Activated naive CD4-positive, alpha-beta T cell treated with anti-CD3 and anti-CD28 coated beads, Interleukin-2, amount 10 ng/mL, durations not matched to agents 7 days and 5 days (primary cell): ENCODE results near the gene LRTM2.

Experiments
- CTCF ChIA-PET: fragments of 350-600 bp; sonication (Branson Sonifier 250); formaldehyde crosslinking; loops from one replicate; lab custom pipeline; 2021; ENCODE audit warnings: antibody characterized with exemption; lab: Charles Lee
- DNase-seq: peaks from one replicate; pipeline ENCODE4 v3.0.0-alpha.2; 2020
- H3K27ac Mint-ChIP-seq: one replicate; pipeline ENCODE4 v1.8.0; 2021; ENCODE audit warnings: mild to moderate bottlenecking, moderate library complexity, mixed read lengths
- H3K27me3 Mint-ChIP-seq: one replicate; pipeline ENCODE4 v1.8.0; 2021; ENCODE audit warnings: mild to moderate bottlenecking, mixed read lengths
- H3K36me3 Mint-ChIP-seq: one replicate; pipeline ENCODE4 v1.8.0; 2021; ENCODE audit warnings: mixed read lengths
- H3K4me1 Mint-ChIP-seq: one replicate; pipeline ENCODE4 v1.8.0; 2021; ENCODE audit warnings: mixed read lengths
- H3K4me3 Mint-ChIP-seq: one replicate; pipeline ENCODE4 v1.8.0; 2021; ENCODE audit warnings: mild to moderate bottlenecking, moderate library complexity, mixed read lengths
- H3K9me3 Mint-ChIP-seq: one replicate; pipeline ENCODE4 v1.8.0; 2021; ENCODE audit warnings: mixed read lengths

LRTM2 gene

GRCh38 chr12:1872001-1872400 lies 51.6 kb downstream of the LRTM2 start:
- H3K36me3 Mint-ChIP-seq, result no peaks in the 10 kb centered on the region
- peaks cover 10% of the 10 kb centered on the region for H3K9me3 Mint-ChIP-seq
- no peak overlapping the region for H3K4me3 Mint-ChIP-seq
- no peak for DNase-seq
- CTCF ChIA-PET, result no interaction called here
- H3K27ac Mint-ChIP-seq, result no peak overlapping the region
- H3K27me3 Mint-ChIP-seq, result peaks cover 20% of the 10 kb centered on the region
- H3K4me1 Mint-ChIP-seq, result no peaks in the 10 kb centered on the region

DNA sequence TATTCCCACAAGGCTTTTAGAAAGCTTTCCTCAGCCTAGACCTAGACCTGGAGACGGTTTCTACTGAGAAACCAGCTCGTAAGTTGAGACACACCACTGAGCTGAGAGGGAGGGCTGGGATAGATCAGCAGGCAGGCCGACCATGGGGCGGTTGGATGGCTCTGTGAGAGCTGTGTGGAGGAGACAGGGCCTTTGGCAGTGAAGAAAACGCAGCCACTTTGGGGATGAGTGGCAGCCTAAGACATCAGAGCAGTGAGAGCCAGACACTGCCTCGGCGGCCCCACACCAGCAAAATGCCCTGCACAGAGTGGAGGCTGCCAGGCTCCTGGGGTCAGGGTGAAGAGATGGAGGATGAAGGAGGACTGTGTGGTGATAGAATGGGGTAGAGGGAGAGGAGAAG lies 52.1 kb downstream of the LRTM2 start:
- DNase-seq, result no peak
- Mint-ChIP-seq H3K27me3 (peaks cover 19% of the 10 kb centered on the region), H3K27ac (no peak overlapping the region), H3K9me3 (peaks cover 10% of the 10 kb centered on the region), H3K4me1 (no peaks in the 10 kb centered on the region), H3K36me3 (no peaks in the 10 kb centered on the region), H3K4me3 (no peak overlapping the region)
- CTCF ChIA-PET, result no interaction called here

DNA sequence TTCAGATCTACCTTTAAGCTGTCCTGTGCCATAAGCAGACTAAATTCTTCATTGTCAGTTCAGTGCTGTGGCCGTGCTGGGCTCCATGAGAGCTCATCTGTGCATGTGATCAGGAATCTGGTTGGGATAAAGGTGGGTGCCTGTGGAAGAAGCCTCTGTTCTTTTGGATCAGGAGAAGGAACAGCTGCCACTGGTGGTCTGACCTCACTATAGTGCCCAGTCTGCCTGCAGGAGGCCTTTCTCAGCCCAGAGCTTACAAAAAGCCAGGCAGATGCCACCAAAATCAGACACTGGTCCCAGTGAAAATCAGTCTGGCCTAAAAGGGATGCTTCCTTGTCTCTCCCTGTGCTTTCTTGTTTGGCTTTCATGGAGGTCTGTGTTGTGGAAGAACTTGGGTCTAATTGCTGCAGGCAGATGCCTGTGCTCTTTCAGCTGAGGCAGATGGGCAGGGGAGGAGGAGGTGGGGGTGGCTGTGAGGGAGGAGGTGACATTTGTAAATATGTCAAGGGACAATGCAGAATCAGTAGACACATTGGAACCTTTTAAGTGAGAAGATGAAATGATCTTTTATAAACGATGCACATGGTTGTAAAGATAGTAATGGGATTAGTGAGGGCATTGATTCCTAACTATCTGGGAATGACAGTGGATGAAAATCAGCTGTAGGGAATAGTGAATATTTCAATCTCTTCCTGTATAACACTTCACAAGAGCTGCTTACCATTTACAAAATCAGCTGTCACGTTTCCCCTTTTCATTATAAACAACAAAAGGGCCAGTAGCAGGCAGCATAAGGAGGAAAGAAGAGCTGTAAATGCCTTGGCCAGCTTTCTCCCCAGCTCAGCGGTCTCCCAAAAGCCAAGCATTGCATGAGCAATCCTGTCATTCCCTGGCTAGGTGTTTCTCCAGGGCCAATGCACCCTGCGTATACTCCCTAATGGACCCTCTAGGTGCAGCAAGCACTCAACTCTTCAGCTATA lies 53.5 kb downstream of the LRTM2 start:
- CTCF ChIA-PET, result no interaction called here
- H3K27ac Mint-ChIP-seq, result no peak overlapping the region
- H3K4me3 Mint-ChIP-seq, result no peak overlapping the region

GRCh38 chr12:1875608-1876007 lies 55.2 kb downstream of the LRTM2 start:
- Mint-ChIP-seq H3K36me3 (no peaks in the 10 kb centered on the region), H3K27ac (no peak overlapping the region), H3K9me3 (peaks cover 8% of the 10 kb centered on the region), H3K27me3 (peaks cover 13% of the 10 kb centered on the region), H3K4me1 (no peaks in the 10 kb centered on the region), H3K4me3 (no peak overlapping the region)
- CTCF ChIA-PET, result no interaction called here
- no peak for DNase-seq

More for the DNA sequence above, 53.5 kb downstream of the LRTM2 start:
- peaks cover 19% of the 10 kb centered on the region for H3K27me3 Mint-ChIP-seq
- no peaks in the 10 kb centered on the region for H3K36me3 Mint-ChIP-seq
- DNase-seq, result no peak
- no peaks in the 10 kb centered on the region for H3K4me1 Mint-ChIP-seq
- peaks cover 10% of the 10 kb centered on the region for H3K9me3 Mint-ChIP-seq

- H3K36me3 Mint-ChIP-seq, result no peaks in the 10 kb centered on the region
- CTCF ChIA-PET, result no interaction called here
- H3K9me3 Mint-ChIP-seq, result peaks cover 6% of the 10 kb centered on the region
- no peaks in the 10 kb centered on the region for H3K4me1 Mint-ChIP-seq
- no peak for DNase-seq
- peaks cover 12% of the 10 kb centered on the region for H3K27me3 Mint-ChIP-seq
- H3K4me3 Mint-ChIP-seq, result no peak overlapping the region
- H3K27ac Mint-ChIP-seq, result no peak overlapping the region
Observed at GRCh38 chr12:1876086-1876485, 55.7 kb downstream of the LRTM2 start.

- no peaks in the 10 kb centered on the region for H3K9me3 Mint-ChIP-seq
- H3K27ac Mint-ChIP-seq, result no peak overlapping the region
- peaks cover 12% of the 10 kb centered on the region for H3K27me3 Mint-ChIP-seq
- H3K4me1 Mint-ChIP-seq, result no peaks in the 10 kb centered on the region
- CTCF ChIA-PET, result no interaction called here
- no peak for DNase-seq
- H3K36me3 Mint-ChIP-seq, result no peaks in the 10 kb centered on the region
- H3K4me3 Mint-ChIP-seq, result no peak overlapping the region
Observed at GRCh38 chr12:1877169-1877878, 57.0 kb downstream of the LRTM2 start.

DNA sequence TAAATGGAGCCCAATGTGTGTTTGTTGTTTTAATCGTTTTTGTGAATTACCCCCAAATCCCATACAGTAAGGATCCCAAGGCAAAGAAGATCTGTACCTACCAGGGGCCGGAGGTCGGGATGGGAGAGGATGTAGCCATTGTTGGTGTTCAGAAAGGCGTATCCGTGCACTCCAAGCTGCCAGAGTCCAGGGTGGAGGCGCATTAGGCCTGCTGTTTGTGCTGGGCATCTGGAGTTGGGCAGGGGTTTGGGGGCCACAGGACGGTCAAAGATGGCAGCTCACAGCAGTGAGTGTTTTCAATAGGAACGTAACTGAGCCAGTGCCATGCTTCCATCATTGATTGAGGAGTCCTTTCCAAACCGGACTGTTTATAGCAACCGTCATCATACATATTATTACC lies 57.8 kb downstream of the LRTM2 start:
- H3K27me3 Mint-ChIP-seq, result peaks cover 12% of the 10 kb centered on the region
- no peaks in the 10 kb centered on the region for H3K36me3 Mint-ChIP-seq
- CTCF ChIA-PET, result no interaction called here
- no peak overlapping the region for H3K4me3 Mint-ChIP-seq
- H3K27ac Mint-ChIP-seq, result no peak overlapping the region
- no peak for DNase-seq
- no peaks in the 10 kb centered on the region for H3K4me1 Mint-ChIP-seq
- H3K9me3 Mint-ChIP-seq, result no peaks in the 10 kb centered on the region

DNA sequence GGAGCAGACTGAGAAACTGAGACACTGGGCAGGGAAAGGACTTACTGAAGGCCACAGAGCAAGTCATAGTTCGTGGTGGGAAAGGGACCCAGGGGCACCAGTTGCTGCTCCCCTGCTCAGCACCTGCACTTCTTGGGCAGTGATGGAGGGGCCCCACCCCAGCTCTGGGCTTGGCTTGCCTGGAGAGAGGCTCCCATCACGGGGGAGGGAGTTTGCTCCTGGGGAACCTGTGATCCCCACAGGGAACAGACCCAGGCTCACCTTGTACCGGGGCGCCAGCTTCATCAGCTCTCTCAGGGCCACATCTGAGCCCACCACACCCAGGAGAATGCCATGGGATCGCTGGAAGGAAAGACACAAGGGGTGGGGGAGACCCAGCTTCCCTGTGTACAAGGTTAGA lies 58.3 kb downstream of the LRTM2 start:
- no peak overlapping the region for H3K27ac Mint-ChIP-seq
- H3K9me3 Mint-ChIP-seq, result no peaks in the 10 kb centered on the region
- no peaks in the 10 kb centered on the region for H3K36me3 Mint-ChIP-seq
- no peak for DNase-seq
- no peaks in the 10 kb centered on the region for H3K4me1 Mint-ChIP-seq
- CTCF ChIA-PET, result no interaction called here
- H3K27me3 Mint-ChIP-seq, result peaks cover 10% of the 10 kb centered on the region
- H3K4me3 Mint-ChIP-seq, result no peak overlapping the region

DNA sequence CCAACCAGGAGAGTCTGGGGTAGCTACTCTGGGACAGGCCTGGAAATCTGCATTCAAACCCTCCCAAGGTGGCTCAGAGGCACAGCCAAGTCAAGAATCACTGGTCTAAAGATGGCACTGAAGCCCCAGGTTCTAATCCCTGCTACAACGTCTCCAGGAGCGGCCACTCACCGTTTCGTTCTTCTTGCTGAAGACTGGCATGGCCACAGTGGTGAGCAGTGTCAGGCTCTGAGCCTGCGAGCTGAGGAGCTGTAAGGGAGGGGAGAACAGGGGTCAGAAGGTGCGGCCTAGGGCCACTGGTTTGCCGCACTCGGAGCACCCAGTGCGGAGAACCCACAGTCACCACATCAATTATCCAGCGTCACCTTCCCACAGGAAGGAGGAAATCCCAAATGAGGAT lies 59.3 kb downstream of the LRTM2 start:
- no peaks in the 10 kb centered on the region for H3K4me1 Mint-ChIP-seq
- no peaks in the 10 kb centered on the region for H3K9me3 Mint-ChIP-seq
- no peaks in the 10 kb centered on the region for H3K36me3 Mint-ChIP-seq
- H3K27me3 Mint-ChIP-seq, result peaks cover 4% of the 10 kb centered on the region
- CTCF ChIA-PET, result no interaction called here
- H3K4me3 Mint-ChIP-seq, result no peak overlapping the region
- no peak for DNase-seq
- no peak overlapping the region for H3K27ac Mint-ChIP-seq

GRCh38 chr12:1880153-1880845 lies 59.9 kb downstream of the LRTM2 start:
- Mint-ChIP-seq H3K27ac (no peak overlapping the region), H3K4me1 (no peaks in the 10 kb centered on the region), H3K9me3 (no peaks in the 10 kb centered on the region), H3K36me3 (no peaks in the 10 kb centered on the region), H3K4me3 (no peak overlapping the region), H3K27me3 (peaks cover 4% of the 10 kb centered on the region)
- no peak for DNase-seq
- CTCF ChIA-PET, result no interaction called here

- no peaks in the 10 kb centered on the region for H3K36me3 Mint-ChIP-seq
- no peak overlapping the region for H3K4me3 Mint-ChIP-seq
Observed at GRCh38 chr12:1880876-1881275, 60.5 kb downstream of the LRTM2 start.

DNA sequence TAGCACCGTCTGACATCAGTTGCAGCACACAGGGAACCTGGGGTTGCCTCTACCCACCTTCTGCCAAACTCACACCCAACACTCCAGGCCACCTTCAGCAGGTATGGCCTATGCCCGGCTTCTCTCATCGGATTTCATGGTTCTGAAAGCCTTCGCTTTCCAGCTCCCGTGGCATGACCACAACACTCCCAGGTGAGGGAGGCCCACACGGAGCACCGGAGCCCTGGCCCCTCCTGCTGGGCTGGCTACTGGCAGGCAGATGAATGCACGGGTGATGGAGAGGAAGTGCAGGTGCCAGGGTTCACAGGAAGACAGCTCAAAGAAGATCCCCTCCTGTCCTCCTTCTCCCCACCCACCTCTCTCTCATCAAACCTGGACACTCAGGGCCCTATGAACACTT lies 60.9 kb downstream of the LRTM2 start:
- CTCF ChIA-PET, result no interaction called here

More at GRCh38 chr12:1880876-1881275, 60.5 kb downstream of the LRTM2 start:
- DNase-seq, result no peak
- Mint-ChIP-seq H3K27me3 (no peaks in the 10 kb centered on the region), H3K4me1 (no peaks in the 10 kb centered on the region), H3K9me3 (no peaks in the 10 kb centered on the region), H3K27ac (no peak overlapping the region)
- CTCF ChIA-PET, result no interaction called here

GRCh38 chr12:1881936-1882335 lies 61.6 kb downstream of the LRTM2 start:
- Mint-ChIP-seq H3K36me3 (no peaks in the 10 kb centered on the region), H3K9me3 (no peaks in the 10 kb centered on the region), H3K4me1 (no peaks in the 10 kb centered on the region), H3K27ac (no peak overlapping the region), H3K27me3 (peaks cover 4% of the 10 kb centered on the region), H3K4me3 (no peak overlapping the region)
- DNase-seq, result no peak
- CTCF ChIA-PET, result no interaction called here

More for the DNA sequence above, 60.9 kb downstream of the LRTM2 start:
- Mint-ChIP-seq H3K4me1 (no peaks in the 10 kb centered on the region), H3K4me3 (no peak overlapping the region), H3K36me3 (no peaks in the 10 kb centered on the region), H3K9me3 (no peaks in the 10 kb centered on the region), H3K27ac (no peak overlapping the region), H3K27me3 (no peaks in the 10 kb centered on the region)
- no peak for DNase-seq

DNA sequence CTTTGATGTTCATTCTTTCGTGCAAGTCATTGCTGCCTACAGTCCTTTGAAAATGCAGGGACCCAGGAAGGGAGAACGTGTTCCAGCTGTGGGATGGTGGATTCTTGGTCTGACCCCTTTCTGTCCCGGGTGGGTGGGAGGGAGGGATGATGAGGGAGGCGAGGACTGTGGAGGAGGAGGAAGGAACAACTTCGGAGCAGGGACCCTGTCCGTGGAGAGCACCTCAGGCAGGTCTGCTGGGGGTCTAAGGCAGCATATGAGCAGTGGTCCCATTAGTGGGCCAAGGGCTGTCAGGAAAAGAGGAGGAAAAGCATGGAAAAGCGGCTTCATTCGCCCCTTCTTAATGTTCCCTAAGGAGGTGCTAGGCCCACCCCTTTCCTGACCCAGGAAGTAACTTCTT lies 62.0 kb downstream of the LRTM2 start:
- Mint-ChIP-seq H3K27ac (no peak overlapping the region), H3K4me3 (no peak overlapping the region), H3K9me3 (no peaks in the 10 kb centered on the region), H3K36me3 (no peaks in the 10 kb centered on the region), H3K4me1 (no peaks in the 10 kb centered on the region), H3K27me3 (peaks cover 4% of the 10 kb centered on the region)
- CTCF ChIA-PET, result no interaction called here
- DNase-seq, result no peak
